ENCODE data around the gene TMC5.
"Not testable (repeated sequence)": the region's sequence is repeated elsewhere in the genome, so short reads cannot be mapped to it uniquely, and the experiment has no call there.

TMC5 gene

GRCh38 chr16:19512297-19512696 lies 94.6 kb downstream of the TMC5 start:
- no peak for DNase-seq

DNA sequence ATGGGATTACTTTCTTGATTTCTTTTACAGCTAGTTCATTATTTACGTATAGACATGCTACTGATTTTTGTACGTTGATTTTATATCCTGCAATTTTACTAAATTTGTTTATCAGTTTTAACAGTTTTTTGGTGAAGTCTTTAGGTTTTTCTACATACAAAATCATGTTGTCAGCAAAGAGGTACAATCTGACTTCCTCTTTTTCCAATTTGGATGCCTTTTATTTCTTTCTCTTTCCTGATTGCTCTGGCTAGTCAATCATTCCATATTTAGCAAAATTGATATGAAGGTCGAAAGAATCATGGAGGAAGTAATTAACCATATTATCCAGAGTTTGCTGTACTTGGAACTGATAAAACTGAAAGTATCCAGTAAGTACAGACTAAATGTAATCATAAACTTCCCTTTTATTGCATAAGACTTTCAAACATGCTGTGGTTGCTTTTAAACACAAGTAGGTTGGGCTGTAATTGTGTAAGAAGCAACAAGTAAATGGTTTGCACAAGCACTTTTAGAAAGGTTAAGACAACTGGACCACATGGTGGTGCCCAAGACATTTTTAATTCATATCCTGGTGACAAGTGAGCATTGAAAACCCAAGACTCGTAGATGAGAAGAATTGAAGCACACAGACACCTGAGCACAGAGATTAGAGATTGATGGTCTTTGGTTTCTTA lies 95.8 kb downstream of the TMC5 start:
- DNase-seq = no peak

- DNase-seq = no peak
Measured at GRCh38 chr16:19515757-19516156, 98.1 kb downstream of the TMC5 start.

DNA sequence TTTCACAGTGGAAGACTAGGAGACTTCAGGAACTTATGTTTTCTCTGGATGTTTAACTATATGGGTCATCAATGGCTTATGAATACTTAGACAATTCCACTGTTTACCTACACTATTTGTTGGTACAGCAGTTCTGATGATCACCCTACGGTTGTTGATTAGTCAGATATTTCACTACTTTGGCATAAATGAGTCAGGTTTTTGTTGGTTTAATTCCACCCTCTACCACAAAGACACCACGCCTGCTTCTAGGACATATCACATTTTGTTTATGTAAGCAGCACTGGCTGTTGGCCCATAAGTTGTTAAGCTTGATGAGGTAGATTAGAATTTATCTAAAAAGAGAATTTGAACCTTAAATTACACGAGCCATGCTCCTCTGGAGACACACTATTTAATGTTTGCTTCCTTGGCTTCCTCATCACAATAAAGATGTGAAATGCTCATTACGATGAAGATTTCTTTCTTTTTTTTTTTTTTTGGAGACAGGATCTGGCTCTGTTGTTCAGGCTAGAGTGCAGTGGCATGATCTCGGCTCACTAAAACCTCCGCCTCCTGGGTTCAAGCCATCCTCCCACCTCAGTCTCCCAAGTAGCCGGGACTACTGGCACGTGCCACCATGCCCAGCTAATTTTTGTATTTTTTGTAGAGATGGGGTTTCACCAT lies 99.9 kb downstream of the TMC5 start:
- no peak for DNase-seq

DNA sequence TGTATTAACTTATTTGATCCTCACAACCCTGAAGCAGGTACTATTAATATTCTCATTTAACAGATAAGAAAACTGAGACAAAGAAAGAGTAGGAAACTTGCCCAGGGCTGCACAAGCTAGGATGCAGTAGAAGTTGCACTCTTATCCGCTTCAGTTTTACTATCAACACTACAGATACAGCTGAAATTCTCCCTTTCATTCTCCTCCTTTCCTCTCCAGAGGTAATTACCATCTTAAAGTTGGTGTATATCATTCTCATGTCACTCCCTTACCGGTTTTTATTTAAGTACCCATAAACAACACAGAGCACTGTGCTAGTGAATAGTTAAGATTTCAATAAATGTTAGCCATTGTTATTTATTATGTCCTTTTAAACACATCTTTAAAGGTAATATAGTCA lies 100.7 kb downstream of the TMC5 start:
- no peak for DNase-seq

DNA sequence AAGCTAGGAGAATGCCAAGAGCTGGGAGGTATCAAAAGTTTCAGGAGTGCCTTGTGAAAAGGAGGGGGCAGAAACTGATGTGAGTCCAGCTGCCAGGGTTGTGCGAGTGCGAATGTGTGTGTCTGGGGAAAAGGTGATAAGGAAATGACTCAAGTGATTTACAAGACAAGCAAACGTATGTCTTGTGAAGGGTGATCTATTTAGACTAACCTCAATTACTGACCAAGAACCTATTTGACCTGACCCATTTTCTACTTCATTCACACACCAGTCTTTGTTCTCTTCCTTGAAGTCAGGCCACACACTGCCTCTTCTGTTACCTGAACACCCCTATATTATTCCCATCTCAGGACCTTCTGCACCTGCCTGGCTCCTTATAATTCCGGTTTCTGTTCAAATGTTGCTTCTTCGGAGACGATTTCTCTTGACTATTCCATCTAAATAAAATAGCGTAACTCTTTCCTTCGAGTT lies 103.2 kb downstream of the TMC5 start:
- DNase-seq = no peak

- peak; percentile 93 for DNase-seq
Measured at GRCh38 chr16:19521471-19522396, 104.1 kb downstream of the TMC5 start, which contains the start of gene GDE1. Gene GDE1, minus strand, starts transcription at chr16:19522098. Its CDS starts 134 bp downstream, at chr16:19521964.

GRCh38 chr16:19522397-19522732 lies 104.7 kb downstream of the TMC5 start:
- no peak for DNase-seq

DNA sequence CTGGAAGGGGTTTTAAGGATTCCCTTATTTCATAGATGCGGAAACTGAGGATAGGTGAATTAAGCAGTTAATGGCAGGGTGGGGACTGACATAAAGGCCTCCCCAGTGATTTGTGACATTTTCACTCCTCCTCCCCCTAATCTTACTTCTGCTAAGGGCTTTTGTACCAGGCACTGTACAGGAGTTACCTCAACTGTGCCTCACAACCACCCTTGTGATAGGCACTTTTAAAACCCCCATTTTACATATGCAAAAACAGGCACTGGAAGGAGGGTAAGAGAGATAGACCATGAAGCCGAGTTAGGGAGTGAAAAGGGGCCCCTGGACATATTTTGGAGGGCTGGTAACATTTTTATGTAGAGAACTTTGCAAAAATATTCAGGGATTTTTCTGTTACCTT lies 105.1 kb downstream of the TMC5 start:
- DNase-seq = no peak

DNA sequence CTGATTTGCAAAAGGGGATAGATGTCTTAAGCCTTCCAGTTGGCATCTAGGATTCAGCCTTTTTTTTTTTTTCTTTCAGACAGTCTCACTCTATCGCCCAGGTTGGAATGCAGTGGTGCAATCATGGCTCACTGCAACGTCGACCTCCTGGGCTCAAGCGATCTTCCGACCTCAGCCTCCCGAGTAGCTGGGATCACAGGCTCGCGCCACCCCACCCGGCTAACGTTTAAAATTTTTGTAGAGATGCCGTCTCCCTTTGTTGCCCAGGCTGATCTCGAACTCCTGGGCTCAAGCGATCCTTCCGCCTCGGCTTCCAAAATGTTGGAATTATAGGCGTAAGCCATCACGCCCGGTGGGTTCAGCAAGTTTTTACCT lies 105.5 kb downstream of the TMC5 start:
- DNase-seq = no peak

GRCh38 chr16:19523559-19524355 lies 106.1 kb downstream of the TMC5 start, which contains the start of gene CCP110:
Gene CCP110, plus strand, starts transcription at chr16:19523942. Its CDS starts 3,940 bp downstream, at chr16:19527882.
- peak; percentile 92 for DNase-seq

GRCh38 chr16:19524356-19524615 lies 106.6 kb downstream of the TMC5 start:
- no peak for DNase-seq

GRCh38 chr16:19524616-19525384 lies 107.1 kb downstream of the TMC5 start:
- DNase-seq = no peak

DNA sequence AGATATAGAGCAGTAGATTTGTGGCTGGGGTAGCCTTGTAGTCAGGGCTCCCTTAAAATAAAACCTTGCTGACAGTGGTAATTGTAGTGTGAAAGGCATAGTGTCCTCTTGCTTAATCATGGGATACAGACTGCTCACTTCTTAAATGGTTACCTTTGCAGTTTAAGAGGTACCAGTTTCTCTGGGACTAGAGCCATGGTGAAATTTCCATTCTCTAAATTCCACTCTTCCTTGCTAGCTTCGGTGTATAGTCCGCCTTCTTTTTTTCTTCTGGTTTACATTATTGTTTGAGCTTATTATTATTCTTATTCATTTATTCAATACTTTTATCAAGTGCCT lies 107.7 kb downstream of the TMC5 start:
- DNase-seq = no peak

- no peak for DNase-seq
Measured at GRCh38 chr16:19527161-19527560, 109.5 kb downstream of the TMC5 start.

DNA sequence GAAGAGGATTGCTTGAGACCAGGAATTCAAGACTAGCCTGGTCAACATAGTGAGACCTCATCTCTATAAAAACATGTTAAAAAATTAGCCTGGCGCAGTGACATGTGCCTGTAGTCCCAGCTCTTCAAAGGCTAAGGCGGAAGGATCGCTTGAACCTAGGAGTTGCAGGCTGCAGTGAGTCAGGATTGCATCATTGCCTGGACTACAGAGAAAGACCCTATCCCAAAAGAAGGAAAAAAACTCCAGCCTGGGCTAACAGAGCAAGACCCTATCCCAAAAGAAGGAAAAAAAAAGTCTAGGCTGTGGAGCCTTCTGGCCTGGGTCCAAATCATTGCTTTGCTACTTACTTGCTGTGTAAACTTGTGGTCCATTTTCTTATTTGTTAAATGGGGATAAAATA lies 111.0 kb downstream of the TMC5 start:
- DNase-seq = no peak

GRCh38 chr16:19532601-19533000 lies 114.9 kb downstream of the TMC5 start:
- no peak for DNase-seq

DNA sequence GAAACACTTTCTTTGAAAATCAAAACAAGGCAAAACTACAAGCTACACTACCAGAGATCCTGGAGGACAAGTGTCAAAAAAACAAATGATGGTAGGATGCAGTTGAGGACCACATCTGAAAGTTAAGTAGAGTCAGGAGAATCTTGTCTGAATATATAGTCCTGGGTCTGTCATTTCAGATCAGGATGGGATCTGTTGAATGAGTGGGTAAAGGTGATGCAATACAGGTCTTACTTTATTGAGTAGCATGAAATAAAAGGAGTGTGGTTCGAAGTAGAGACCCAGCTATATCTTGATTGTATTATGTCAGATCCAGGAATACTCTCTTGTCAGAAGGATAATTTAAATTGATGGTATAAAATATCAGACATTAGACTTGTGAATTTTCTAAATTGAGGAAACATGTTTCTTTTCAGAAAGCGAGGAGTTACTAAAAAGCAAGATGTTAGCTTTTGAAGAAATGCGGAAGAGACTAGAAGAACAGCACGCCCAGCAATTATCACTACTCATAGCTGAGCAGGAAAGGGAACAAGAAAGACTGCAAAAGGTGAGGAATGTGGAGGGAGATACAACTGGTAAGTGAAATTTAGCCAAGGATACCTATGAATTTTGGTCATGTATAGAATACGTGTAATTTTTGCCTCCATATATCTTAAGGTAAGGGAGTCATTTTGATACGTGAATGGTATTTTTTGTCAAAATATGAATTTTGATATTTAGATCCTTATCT lies 122.7 kb downstream of the TMC5 start:
- DNase-seq = no peak

- no peak for DNase-seq
Measured at GRCh38 chr16:19542138-19542821, 124.6 kb downstream of the TMC5 start.

DNA sequence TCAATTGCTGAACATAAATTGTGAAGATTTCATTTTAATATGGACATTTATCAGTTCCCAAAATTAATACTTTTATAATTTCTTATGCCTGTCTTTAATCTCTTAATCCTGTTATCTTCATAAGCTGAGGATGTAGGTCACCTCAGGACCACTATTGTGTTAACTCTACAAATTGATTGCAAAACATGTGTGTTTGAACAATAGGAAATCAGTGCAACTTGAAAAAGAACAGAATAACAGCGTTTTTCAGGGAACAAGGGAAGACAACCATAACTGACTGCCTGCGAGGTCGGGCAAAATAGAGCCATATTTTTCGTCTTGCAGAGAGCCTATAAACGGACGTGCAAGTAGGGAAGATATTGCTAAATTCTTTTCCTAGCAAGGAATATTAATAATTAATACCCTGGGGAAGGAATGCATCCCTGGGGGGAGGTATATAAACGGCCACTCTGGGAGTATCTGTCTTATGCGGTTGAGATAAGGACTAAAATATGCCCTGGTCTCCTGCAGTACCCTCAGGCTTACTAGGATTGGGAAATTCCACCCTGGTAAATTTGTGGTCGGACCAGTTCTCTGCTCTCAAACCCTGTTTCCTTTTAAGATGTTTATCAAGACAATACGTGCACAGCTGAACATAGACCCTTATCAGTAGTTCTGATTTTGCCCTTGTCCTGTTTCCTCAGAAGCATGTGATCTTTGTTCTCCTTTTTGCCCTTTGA lies 125.8 kb downstream of the TMC5 start:
- not testable (repeated sequence) for DNase-seq
